Activated T-cell treated with anti-CD3 and anti-CD28 coated beads, Interleukin-2, amount 50 U/mL, for 24 hours (primary cell): ENCODE data around the gene NBEA.

ENCODE experiments used
- DNase-seq: peaks from one replicate; pipeline ENCODE4 v3.0.0-alpha.2; 2020
- H3K27ac Mint-ChIP-seq: 2 replicates; pipeline ENCODE4 v1.8.0; 2020; ENCODE audit warnings: mild to moderate bottlenecking, mixed read lengths
- H3K27me3 Mint-ChIP-seq: 2 replicates; pipeline ENCODE4 v1.8.0; 2020; ENCODE audit warnings: mixed read lengths
- H3K36me3 Mint-ChIP-seq: 2 replicates; pipeline ENCODE4 v1.8.0; 2020; ENCODE audit warnings: low read depth, mixed read lengths
- H3K4me1 Mint-ChIP-seq: 2 replicates; pipeline ENCODE4 v1.8.0; 2020; ENCODE audit warnings: low read depth, mixed read lengths
- H3K4me3 Mint-ChIP-seq: 2 replicates; pipeline ENCODE4 v1.8.0; 2020; ENCODE audit warnings: mild to moderate bottlenecking, moderate library complexity, mixed read lengths
- H3K9me3 Mint-ChIP-seq: 2 replicates; pipeline ENCODE4 v1.8.0; 2020; ENCODE audit warnings: mixed read lengths

The NBEA gene

DNA sequence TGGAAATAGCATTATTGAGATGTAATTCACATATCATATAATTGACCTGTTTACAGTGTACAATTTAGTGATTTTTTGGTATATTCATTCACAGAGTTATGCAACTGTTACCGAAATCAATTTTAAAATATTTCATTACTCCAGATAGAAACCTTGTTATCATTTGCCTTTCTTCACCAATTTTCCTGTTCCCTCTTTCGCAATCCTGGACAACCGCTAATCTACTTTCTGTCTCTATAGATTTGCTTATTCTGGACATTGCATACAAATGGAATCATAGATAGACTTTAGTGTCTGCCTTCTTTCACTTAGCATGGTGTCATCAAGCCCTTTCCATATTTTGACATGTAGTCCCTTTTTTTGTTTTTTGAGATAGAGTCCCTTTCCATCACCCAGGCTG lies 515.2 kb downstream of the NBEA start:
- Mint-ChIP-seq H3K9me3 (no peaks in the 10 kb centered on the region), H3K4me3 (no peak overlapping the region), H3K4me1 (no peaks in the 10 kb centered on the region), H3K27me3 (no peaks in the 10 kb centered on the region), H3K36me3 (no peaks in the 10 kb centered on the region), H3K27ac (no peak overlapping the region)
- DNase-seq = no peak

DNA sequence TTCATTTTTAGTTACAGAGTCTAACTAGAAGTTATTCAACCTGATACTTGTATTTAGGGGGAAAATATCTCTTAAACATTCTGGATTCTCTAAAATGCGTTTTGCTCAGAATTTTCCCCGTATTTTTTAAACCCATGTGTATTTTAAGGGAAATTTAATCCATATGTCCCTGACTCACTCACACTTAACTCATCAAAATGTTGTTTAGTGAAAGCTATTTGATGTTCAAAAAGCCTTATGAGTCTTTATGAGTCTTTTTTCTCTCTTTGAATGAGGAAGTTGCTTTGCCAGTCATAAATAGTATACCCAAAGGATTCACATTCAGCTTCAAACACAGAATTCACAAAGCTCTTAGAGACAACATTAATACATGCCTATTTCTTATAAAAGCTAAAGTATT lies 518.0 kb downstream of the NBEA start:
- Mint-ChIP-seq H3K4me1 (no peaks in the 10 kb centered on the region), H3K4me3 (no peak overlapping the region), H3K9me3 (no peaks in the 10 kb centered on the region), H3K27me3 (no peaks in the 10 kb centered on the region), H3K36me3 (no peaks in the 10 kb centered on the region), H3K27ac (no peak overlapping the region)
- DNase-seq = no peak

DNA sequence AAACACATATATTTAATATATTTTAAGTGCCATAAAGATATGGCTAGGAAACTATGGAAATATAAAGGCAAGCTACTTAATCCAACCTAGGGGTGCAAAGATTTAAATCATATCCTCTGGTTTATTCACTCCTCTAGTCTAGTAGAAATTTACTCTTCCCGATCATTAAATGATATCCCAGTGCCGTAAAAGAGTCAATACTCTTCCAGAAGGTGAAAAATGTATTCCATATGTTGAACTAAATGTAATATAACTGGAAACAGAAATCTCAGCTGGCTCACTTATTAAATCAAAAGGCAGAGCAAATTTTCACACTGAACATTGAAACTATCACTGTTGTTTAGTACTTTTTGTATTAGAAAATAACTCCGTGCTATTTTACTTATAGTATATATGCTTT lies 523.3 kb downstream of the NBEA start:
- H3K9me3 Mint-ChIP-seq = peaks cover 6% of the 10 kb centered on the region
- H3K27ac Mint-ChIP-seq = no peak overlapping the region
- peaks cover 21% of the 10 kb centered on the region for H3K27me3 Mint-ChIP-seq
- no peak for DNase-seq
- peaks cover under 1% of the 10 kb centered on the region for H3K4me1 Mint-ChIP-seq
- no peaks in the 10 kb centered on the region for H3K36me3 Mint-ChIP-seq
- H3K4me3 Mint-ChIP-seq = no peak overlapping the region

DNA sequence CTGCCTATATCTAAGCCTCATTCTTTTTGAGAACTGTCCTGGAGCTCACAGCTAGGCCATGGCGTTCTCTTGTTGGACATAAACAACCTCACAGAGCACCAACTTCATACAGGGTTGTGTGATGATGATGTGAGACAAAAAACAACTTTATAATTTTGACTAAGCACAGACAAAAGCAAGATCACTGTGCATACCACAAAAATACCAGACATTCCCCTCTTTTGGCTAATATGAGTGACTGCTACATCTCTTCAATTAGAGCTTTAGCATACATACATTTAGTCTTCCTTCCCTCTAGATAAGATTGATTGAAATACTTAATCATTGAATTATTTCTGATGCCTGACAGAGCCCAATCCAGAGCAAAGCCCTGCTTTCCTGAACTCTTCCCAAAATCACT lies 526.1 kb downstream of the NBEA start:
- Mint-ChIP-seq H3K27me3 (peaks cover 44% of the 10 kb centered on the region), H3K36me3 (no peaks in the 10 kb centered on the region), H3K27ac (no peak overlapping the region), H3K4me1 (peaks cover 10% of the 10 kb centered on the region), H3K9me3 (peaks cover 11% of the 10 kb centered on the region), H3K4me3 (no peak overlapping the region)
- DNase-seq = no peak

DNA sequence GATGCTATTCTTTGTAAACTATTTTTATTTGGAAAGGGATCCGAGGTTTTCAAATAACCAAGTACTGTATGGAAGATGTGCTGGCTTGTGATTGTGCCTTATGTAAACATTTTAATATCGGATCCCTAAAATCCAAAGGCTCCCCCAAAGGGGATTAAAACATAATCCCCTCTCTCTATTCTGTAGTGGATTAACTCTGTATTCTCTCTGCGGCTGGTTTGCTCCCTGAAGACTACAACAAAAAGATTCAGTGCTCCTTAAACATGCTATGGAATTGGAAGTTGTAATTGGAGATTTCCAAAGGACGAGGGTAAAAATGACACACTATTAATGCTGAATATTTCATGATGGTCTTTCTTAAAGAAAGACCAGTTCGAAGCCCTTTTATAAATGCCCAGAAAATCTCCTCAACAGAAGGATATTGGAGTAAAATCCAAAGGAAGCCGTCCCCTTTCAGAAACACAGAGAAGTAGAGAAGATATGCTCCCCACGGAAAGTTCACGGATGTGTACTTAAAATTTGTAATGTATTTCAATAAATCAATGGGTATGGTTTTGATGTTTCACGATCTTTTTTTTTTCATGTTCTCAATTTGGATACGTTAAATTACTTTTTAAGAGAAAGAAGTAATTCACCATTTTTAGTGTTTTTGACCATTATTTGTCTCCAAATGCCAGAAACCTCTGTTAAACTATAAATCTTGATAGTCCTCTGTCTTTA lies 527.9 kb downstream of the NBEA start:
- no peak overlapping the region for H3K27ac Mint-ChIP-seq
- H3K36me3 Mint-ChIP-seq = no peaks in the 10 kb centered on the region
- H3K4me1 Mint-ChIP-seq = peaks cover 10% of the 10 kb centered on the region
- no peak overlapping the region for H3K4me3 Mint-ChIP-seq
- peaks cover 13% of the 10 kb centered on the region for H3K9me3 Mint-ChIP-seq
- DNase-seq = no peak
- peaks cover 56% of the 10 kb centered on the region for H3K27me3 Mint-ChIP-seq

DNA sequence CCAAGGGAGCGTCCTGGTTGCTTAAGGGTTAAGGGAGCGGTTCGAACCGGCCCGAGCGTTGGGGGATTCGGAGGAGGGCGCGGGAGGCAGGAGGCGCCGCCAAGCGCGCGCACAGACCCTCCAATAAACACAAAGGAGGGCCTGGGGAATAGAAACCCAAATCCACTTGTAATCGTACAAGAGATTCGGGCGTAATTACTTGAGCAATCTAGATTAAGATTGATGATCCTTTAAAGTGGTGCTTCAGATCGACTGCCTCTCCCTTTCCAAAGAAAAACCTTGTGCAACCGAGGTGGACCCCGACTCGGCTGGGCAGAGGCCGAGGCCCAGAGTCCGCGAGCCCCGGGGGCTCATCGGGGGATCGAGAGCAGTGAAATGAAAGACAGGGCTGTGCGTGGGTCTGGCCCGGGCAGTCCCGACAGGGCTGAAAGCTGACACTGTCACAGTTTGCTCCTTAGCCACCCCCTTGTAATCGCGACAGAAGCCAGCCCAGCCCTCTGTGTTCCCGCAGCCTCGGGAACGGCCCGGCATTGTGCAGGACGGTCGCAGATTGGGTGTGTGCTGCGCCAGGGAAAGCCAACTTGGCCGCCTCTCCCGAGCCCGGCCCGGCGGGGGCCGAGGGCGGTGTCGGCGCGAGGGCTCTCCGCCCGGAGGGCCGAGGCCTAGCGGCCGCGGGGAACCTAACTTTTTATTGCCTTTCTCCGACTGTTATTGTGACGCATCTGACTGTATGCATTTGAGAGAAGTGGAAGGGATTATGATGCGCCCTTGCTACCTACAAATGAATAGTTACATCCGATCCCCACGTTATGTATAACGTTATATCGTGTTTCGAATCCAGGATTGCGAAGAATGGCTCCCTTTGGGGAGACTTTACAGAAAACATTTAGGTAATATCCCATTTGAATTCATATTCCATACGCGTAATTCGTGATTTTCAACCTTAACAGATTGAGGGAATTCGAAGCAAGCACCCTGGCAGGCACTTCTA lies 528.9 kb downstream of the NBEA start:
- peaks cover 66% of the 10 kb centered on the region for H3K27me3 Mint-ChIP-seq
- H3K4me1 Mint-ChIP-seq = peaks cover 18% of the 10 kb centered on the region
- DNase-seq = no peak
- H3K36me3 Mint-ChIP-seq = no peaks in the 10 kb centered on the region
- H3K4me3 Mint-ChIP-seq = no peak overlapping the region
- no peak overlapping the region for H3K27ac Mint-ChIP-seq
- peaks cover 13% of the 10 kb centered on the region for H3K9me3 Mint-ChIP-seq

DNA sequence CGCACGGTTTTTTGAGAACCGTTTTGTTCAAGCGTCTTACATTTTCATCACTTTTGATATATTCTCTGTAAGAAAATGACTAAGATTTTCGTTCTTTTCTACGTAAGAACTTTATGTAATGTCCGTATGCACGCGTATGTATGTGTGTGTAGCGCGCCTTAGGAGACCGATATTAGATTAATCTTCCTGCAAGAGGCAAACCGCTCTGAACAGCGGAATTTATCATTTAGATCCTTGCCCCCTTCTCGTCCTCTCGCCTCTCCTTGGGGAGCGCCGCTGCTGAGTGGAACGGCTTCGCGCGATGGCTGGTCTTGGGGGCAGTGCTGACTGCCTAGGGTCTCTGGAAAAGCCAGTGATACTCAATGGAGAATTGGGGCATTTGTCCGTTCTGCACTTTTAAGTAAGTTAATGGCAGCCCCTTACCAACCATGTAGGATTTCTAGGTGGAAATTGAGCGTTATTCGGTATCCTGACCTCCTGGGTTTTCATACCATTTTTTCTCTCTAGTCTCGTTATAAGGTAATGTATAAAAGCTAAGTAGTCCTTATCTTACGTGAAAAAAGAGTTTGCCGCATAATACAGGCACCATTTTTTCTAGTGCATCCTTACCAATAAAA lies 529.7 kb downstream of the NBEA start:
- H3K27me3 Mint-ChIP-seq = peaks cover 75% of the 10 kb centered on the region
- H3K36me3 Mint-ChIP-seq = no peaks in the 10 kb centered on the region
- DNase-seq = no peak
- H3K9me3 Mint-ChIP-seq = peaks cover 13% of the 10 kb centered on the region
- no peak overlapping the region for H3K4me3 Mint-ChIP-seq
- H3K4me1 Mint-ChIP-seq = peaks cover 27% of the 10 kb centered on the region
- H3K27ac Mint-ChIP-seq = no peak overlapping the region

DNA sequence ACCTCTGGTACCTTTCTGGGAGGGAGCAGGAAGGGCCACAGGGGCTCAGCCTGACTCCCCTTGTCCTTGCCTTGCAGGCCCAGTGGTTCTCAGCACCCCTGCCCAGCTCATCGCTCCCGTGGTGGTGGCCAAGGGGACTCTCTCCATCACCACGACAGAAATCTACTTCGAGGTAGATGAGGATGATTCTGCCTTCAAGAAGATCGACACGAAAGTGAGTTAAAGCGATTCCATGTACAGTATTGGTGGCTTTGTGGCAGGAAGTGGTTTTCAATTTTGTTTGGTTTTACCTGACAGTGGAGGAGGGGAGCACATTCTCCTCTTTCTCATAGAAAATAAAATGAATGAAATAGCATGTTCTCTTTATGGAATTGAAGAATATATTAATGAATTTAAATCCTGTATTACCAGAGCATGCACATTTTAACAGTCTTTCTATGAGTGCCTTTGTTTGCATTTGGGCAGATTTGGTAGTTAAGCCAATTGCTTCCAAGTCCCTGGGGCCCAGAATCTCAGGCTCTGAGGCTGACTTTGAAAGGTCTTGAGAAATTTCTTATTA lies 530.3 kb downstream of the NBEA start:
- peaks cover 81% of the 10 kb centered on the region for H3K27me3 Mint-ChIP-seq
- H3K4me3 Mint-ChIP-seq = no peak overlapping the region
- no peaks in the 10 kb centered on the region for H3K36me3 Mint-ChIP-seq
- no peak overlapping the region for H3K27ac Mint-ChIP-seq
- DNase-seq = no peak
- H3K4me1 Mint-ChIP-seq = peaks cover 30% of the 10 kb centered on the region
- H3K9me3 Mint-ChIP-seq = peaks cover 13% of the 10 kb centered on the region

DNA sequence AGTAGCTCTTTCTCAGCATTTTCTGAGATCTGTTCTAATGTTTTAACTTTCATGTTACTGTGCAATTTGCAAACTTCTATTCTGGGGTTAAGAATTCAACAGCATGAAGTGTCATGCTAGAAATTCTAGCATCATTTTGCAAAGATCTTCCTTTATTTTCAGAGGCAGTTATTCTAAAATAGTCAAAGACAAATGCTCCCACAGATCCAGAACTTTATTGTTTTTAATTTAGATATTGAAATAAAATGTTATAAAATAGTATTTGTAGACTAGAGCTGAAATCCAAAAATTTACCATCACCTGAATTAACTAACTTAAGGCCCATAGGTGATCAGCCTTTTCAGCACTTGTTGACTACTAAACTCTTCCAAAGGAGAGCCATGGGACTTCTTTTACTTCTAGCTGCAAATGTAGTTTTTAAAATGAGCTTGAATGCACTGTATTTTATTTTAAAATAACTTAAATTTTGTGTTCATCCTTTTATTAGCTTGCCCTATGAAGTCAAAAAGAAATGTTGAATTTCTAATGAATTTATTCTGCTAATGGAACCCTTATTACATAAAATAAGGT lies 531.2 kb downstream of the NBEA start:
- Mint-ChIP-seq H3K9me3 (peaks cover 12% of the 10 kb centered on the region), H3K36me3 (no peaks in the 10 kb centered on the region), H3K4me1 (peaks cover 36% of the 10 kb centered on the region), H3K4me3 (no peak overlapping the region), H3K27ac (no peak overlapping the region), H3K27me3 (peaks cover 86% of the 10 kb centered on the region)
- no peak for DNase-seq

DNA sequence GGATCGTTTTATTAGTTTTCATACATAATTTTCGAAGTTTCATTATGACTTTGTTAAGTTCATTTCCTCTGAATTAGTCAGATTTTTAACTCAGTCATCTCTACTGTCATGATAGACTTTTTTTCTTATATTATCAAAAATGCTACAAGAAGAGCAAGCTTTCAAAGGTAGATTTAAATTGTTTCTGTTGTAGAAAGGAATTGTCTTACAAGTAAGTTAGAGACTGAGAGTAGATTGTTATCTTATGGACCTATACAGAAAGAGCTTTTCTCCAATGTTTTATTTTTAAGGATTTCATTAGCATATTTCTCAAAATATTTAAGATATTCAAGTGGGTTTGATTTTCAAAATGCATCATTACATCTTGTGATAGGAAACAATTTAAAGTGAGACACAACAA lies 531.7 kb downstream of the NBEA start:
- H3K9me3 Mint-ChIP-seq = peaks cover 11% of the 10 kb centered on the region
- H3K4me3 Mint-ChIP-seq = no peak overlapping the region
- H3K4me1 Mint-ChIP-seq = peaks cover 39% of the 10 kb centered on the region
- peaks cover 86% of the 10 kb centered on the region for H3K27me3 Mint-ChIP-seq
- no peaks in the 10 kb centered on the region for H3K36me3 Mint-ChIP-seq
- no peak for DNase-seq
- no peak overlapping the region for H3K27ac Mint-ChIP-seq

DNA sequence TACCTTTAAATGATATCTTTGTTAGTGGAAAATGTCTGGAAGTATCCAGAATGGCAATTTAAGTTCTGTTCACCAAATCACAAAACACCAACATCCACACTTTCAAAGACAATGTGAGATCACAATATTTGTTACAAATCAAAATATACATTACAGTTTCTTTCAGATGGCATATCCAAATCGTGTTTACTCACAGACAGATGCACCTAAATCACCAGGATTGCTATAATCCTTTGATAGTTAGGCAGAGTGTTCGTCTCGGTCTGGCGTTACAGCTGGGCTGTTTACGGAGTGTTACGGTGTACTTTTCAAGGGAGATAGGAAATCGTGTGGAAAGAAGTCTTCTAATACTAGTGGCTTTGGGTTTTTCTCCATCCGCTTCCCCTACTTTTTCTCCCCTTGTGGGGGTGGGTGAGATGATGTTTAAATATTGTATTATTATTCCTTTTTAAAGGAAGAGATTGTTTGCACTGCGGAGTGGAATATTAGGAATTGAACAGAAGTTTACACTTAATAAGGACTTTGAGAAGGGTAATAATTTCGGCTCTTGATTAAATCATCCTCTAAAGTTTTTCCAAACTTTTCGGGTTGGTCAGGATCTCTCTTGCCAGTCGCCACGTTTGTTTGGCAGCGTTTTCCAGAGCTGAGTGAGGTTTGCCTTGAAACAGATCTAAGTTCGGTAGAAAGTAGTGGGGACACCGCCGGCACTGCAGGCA lies 532.6 kb downstream of the NBEA start:
- Mint-ChIP-seq H3K9me3 (peaks cover 11% of the 10 kb centered on the region), H3K4me3 (peak overlapping the region; percentile 74), H3K4me1 (peaks cover 39% of the 10 kb centered on the region), H3K27ac (no peak overlapping the region), H3K27me3 (peaks cover 87% of the 10 kb centered on the region), H3K36me3 (no peaks in the 10 kb centered on the region)
- DNase-seq = no peak

DNA sequence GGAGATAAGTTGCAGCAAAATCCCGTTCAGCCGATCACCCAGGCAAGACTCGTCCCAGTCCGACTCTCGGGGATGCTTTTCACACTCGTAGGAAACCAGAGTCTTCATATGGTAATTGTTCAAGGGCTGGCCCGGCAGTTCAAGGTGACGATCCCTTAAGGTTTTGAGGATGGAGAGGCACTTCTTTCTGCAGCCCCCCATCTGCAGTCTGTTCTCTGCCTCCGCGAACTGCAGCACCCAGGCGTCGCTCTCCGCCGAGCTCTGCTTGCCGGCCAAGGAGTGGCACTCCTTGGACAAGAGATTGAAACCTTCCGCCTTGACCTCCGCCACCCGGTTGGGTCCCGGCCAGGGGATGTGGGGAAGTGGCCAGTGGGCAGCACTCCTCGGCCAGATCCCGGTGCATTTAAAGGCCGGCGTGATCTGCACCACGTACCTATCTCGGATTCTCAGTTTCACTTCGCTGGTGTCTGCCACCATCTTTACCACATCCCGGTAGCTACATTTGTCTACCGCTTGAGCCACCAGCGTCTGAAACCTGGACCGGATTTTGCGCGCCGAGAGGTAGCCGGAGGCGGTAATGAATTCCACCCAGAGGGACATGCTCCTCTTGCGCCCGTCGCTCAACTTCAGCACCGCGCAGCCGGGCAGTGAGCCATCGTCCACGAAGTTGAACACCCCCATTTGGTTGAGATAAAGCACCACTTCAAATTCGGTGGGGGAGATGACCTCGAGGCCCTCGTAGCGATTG lies 533.3 kb downstream of the NBEA start:
- H3K9me3 Mint-ChIP-seq = peaks cover 6% of the 10 kb centered on the region
- DNase-seq = no peak
- H3K4me1 Mint-ChIP-seq = peaks cover 39% of the 10 kb centered on the region
- H3K27me3 Mint-ChIP-seq = peaks cover 82% of the 10 kb centered on the region
- H3K4me3 Mint-ChIP-seq = peak overlapping the region; percentile 74
- no peaks in the 10 kb centered on the region for H3K36me3 Mint-ChIP-seq
- H3K27ac Mint-ChIP-seq = no peak overlapping the region
